Stimulated activated CD4-positive, alpha-beta T cell treated with anti-CD3 and anti-CD28 coated beads, Interleukin-15, amount 100 ng/mL, for 24 hours (primary cell): ENCODE data around the gene CCDC83.
"Not testable (repeated sequence)": the region's sequence is repeated elsewhere in the genome, so short reads cannot be mapped to it uniquely, and the experiment has no call there.

ENCODE experiments used
- DNase-seq: peaks from one replicate; pipeline ENCODE4 v3.0.0-alpha.2; 2020

Gene CCDC83

GRCh38 chr11:85889676-85890579 is 34.7 kb downstream of the CCDC83 start:
- no peak for DNase-seq

DNA sequence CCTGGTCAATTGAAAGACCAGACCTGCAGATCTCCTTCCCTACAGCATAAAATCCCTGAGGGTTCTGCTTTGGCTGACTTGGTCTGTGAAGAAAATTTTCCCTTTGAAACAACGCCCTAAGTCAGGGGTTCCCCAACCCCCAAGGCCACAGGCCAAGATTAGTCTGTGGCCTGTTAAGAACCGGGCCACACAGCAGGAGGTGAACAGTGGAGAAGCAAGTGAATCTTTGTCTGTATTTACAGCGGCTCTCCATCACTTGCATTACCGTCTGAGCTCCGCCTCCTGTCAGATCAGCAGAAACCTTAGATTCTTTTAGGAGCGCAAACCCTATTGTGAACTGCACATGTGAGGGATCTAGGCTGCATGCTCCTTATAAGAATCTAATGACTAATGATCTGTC is 38.2 kb downstream of the CCDC83 start:
- no peak for DNase-seq

DNA sequence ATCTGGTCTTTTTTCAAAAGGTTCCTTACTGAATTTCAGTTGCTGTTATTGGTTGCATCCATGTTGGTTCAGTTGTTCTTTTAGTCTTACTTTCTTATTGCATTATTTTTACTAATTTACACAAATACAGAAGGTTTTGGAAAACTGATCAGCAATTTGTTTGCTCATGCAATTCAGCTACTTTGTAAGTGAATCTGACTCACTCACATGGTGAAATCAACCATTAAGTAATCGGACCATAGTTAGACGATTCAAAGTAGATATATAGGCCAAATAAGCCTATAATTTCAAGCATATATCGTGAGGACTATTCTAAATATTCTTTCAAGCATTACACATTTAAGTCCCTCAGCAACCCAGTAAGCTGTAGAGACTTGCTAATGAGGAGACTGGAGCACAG is 41.7 kb downstream of the CCDC83 start:
- no peak for DNase-seq

GRCh38 chr11:85898456-85898855 is 43.3 kb downstream of the CCDC83 start:
- DNase-seq, result no peak

- DNase-seq, result no peak
Measured at GRCh38 chr11:85902353-85902752, 47.2 kb downstream of the CCDC83 start.

- DNase-seq, result no peak
Measured at GRCh38 chr11:85903406-85903805, 48.2 kb downstream of the CCDC83 start.

GRCh38 chr11:85903811-85904210 is 48.6 kb downstream of the CCDC83 start:
- no peak for DNase-seq

GRCh38 chr11:85912414-85912813 is 57.2 kb downstream of the CCDC83 start:
- no peak for DNase-seq

- no peak for DNase-seq
Measured at GRCh38 chr11:85913513-85913912, 58.3 kb downstream of the CCDC83 start.

DNA sequence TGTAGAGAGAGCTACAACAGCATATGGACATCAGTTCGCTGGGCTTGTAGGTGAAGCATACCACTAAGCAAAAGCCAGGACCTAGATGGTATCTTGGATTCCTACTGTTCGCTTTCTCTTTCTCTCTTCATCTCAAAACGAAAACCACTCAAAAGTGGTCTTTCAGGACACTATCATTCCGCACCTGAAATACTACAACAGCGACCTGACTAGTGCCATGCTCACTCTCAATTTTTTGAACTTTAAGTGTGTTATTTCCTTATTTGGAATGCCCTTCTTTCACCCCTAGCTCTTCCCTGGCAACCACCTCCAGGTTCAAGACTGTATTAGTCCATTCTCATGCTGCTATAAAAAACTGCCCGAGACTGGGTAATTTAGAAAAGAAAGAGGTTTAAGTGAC is 59.2 kb downstream of the CCDC83 start:
- no peak for DNase-seq

- DNase-seq, result no peak
Measured at GRCh38 chr11:85918910-85919794, 64.0 kb downstream of the CCDC83 start.

GRCh38 chr11:85922367-85922766 is 67.2 kb downstream of the CCDC83 start:
- no peak for DNase-seq

- DNase-seq, result no peak
Measured at GRCh38 chr11:85923455-85923854, 68.3 kb downstream of the CCDC83 start.

DNA sequence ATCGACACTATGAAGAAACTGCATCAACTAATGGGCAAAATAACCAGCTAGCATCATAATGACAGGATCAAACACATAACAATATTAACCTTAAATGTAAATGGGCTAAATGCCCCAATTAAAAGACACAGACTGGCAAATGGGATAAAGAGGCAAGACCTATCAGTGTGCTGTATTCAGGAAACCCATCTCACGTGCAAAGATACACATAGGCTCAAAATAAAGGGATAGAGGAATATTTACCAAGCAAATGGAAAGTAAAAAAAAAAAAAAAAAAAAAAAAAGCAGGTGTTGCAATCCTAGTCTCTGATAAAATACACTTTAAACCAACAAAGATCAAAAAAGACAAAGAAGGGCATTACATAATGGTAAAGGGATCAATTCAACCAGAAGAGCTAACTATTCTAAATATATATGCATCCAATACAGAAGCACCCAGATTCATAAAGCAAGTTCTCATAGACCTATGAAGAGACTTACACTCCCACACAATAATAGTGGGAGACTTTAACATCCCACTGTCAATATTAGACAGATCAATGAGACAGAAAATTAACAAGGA is 71.6 kb downstream of the CCDC83 start:
- DNase-seq, result not testable (repeated sequence)

GRCh38 chr11:85930879-85931366 is 75.7 kb downstream of the CCDC83 start:
- no peak for DNase-seq

DNA sequence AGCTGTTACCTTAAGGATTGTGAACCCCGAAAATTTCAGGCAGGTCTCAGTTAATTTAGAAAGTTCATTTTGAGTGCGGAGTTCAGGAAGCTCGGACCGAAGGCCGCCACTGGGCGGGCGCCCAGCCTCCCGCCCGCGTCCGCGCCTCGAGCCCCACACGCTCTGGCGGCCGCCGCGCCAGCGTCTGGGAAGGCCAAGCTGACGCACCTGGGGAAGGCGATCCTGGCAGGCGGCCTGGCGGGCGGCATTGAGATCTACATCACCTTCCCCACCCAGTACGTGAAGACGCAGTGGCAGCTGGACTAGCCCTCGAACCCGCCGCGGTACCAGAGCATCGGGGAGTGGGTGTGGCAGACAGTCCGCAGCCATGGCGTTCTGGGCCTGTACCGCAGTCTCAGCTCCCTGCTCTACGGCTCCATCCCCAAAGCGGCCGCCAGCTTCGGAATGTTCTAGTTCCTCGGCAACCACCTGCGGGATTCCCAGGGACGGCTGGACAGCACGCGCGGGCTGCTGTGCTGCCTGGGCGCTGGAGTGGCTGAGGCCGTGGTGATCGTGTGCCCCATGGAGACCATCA is 79.5 kb downstream of the CCDC83 start:
- DNase-seq, result no peak

DNA sequence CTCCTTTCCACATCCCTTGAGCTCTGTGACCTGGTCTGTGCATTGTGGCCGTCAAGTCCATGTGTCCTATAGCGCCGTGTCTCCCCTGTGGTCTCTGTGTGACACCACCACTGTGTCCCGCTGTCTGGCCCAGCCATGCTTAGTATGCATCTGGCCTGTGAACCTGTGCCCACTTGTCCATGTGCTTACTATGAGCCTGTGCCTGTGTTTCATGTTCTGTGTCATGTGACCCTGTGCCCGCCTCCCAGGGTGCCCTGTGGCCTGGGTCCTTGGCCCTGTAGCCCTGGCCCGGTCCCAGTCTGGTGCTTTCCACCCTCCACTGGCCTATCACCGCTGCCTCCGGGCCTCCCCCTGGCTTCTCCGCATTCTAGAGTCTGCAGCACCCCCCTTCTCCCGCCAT is 80.6 kb downstream of the CCDC83 start:
- no peak for DNase-seq

- no peak for DNase-seq
Measured at GRCh38 chr11:85937835-85938234, 82.7 kb downstream of the CCDC83 start.

GRCh38 chr11:85939099-85940015 is 84.2 kb downstream of the CCDC83 start:
- no peak for DNase-seq

DNA sequence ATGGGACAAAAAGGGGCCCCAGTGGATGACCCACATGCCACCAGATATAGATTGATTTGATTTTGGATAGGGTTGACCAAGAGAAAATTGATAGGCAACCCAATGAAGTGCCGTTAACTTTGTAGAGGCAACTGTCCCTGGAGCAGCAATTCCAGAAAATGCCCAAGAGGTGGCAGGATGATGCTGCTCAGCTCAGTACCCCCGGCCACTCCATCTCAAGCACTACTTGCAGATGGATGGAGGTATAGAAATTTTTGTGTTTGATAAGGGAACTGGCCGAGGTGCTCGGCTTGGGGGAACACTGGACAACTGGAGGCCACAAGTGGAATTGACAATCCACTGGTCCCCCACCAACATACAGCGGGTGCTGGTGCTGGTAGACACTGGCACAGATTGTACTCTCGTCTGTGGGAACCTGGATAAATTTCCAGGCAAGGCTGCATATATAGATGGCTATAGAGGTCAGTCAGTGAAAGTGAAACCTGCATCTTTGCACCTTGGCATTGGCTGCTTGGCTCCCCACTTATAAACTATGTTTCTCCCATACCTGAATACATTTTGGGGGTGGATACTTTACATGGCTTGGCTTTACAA is 86.3 kb downstream of the CCDC83 start:
- peak; percentile 64 for DNase-seq

DNA sequence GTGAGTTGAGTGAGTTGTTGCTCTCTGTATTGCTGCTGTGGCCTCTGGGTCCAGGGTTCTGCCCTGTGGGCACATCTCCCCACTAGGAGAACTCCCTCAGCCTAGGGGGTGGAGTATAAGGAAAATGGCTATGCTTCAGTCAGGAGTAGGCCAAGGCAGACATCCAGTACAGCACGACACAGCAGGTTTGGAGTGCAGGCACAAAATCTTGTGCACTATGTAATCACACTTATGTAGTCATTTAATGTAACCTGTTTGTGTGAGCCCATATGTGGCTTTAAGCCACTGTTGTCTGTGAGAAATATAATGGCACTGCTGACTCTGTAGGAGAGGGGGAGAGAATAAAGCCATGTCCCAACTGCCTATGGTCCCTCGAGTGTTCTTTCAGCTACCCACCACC is 90.1 kb downstream of the CCDC83 start:
- no peak for DNase-seq
